GM12801 (cell line): ENCODE results near the gene DIAPH2.

ENCODE experiments used
- TF ChIP-seq, protein P1 (sequence below): IDR thresholded peaks from one replicate; pipeline ENCODE4 v1.5.1; 2011; ENCODE audit warnings: control low read depth; ENCODE audit not compliant: insufficient read length; ENCODE audit errors: extremely low read depth

The DIAPH2 gene

DNA sequence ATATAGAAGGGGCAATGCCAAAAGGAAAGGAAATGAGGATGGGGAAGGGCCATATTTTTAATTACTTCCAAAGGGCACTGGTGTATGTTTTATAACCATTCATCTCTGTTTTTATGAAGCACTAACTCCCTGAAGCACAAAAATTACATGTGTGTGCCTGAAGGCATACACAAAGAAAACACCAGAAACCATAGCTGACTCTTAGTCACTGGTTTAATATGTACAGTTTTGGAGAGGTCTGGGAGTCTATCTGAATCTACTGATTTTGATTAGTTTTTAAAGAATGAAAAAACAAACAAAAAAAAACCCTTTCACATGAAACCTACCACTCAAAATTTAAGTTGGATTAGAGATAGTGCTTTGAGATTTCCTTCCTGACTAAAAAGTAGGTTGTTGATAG lies 637.8 kb downstream of the DIAPH2 start:
- TF ChIP-seq, protein P1, sequence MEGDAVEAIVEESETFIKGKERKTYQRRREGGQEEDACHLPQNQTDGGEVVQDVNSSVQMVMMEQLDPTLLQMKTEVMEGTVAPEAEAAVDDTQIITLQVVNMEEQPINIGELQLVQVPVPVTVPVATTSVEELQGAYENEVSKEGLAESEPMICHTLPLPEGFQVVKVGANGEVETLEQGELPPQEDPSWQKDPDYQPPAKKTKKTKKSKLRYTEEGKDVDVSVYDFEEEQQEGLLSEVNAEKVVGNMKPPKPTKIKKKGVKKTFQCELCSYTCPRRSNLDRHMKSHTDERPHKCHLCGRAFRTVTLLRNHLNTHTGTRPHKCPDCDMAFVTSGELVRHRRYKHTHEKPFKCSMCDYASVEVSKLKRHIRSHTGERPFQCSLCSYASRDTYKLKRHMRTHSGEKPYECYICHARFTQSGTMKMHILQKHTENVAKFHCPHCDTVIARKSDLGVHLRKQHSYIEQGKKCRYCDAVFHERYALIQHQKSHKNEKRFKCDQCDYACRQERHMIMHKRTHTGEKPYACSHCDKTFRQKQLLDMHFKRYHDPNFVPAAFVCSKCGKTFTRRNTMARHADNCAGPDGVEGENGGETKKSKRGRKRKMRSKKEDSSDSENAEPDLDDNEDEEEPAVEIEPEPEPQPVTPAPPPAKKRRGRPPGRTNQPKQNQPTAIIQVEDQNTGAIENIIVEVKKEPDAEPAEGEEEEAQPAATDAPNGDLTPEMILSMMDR: no peak

DNA sequence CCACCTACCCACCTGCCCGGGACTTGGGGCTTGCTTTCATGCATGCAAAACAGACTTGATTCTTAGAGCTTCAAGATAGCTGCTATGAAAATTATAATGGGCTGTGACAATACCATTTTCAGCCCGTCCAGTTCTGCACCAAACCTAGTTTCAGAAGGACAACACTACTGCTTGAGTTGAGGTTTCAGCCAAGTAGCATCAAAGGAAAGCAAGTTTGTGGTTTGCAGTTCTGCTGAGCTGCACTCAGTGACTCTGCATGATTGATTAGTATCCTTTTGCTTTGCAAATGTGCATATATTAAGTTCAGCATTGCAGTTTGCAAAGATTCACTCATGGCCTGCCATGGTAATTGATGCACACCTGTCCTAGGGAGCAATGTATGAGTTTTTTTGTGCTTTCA lies 641.8 kb downstream of the DIAPH2 start:
- TF ChIP-seq, protein P1: no peak

DNA sequence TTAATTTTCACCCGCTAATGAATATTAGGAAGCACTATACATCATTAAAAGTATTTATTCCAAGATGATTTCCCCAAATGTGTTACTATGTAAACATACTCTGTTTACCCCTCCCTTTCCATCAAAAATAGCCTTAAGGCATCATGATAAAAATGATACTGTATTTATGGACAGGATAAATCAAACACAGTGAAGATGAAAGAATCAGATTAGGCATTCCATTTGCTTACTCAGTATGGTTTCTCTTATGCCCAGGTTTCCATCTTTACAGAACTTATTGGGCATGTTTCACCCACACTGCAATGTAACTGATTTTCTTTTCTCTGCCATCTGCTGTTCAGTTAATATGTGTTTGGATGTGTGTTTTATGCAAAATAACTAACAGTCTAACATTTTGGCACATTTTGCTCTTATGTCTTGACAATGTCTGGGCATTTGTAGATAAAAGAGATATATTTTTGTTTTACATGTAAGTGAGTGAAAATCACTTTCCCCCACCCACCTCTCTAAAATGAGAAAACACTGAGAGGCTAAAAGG lies 644.3 kb downstream of the DIAPH2 start:
- TF ChIP-seq, protein P1: no peak

DNA sequence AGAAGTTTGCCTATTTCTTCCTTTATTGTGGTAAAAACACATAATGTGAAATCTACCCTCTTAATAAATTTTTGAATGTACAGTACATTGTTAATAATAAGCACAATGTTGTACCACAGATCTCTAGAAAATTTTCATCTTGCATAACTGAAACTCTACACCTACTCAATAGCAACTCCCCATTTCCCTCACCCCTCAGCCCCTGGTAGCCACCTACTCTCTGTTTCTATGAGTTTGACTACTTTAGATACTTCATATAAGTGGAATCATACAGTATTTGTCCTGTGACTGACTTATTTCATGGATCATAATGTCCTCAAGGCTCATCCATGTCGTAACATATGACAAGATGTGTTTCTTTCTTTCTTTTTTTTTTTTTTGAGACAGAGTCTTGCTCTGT lies 645.5 kb downstream of the DIAPH2 start:
- TF ChIP-seq, protein P1: no peak

DNA sequence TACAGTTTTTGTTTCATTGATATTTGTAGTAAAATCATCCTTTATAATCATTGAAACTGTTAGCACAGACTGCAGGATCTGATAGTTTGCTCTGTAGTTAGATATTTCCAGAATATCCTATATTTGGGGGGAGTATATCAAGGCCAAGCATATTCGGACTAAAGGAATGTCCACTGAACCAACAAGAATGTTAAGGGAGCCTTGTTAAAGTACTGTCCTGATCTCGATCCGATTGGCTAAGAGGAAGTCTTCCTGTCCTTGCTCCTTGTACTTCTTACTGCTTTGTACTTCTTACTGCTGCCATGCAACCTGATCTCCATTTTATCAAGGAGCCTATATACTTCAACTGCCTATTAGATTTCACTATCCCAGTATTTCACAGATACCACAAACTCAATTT lies 648.3 kb downstream of the DIAPH2 start:
- TF ChIP-seq, protein P1: no peak

DNA sequence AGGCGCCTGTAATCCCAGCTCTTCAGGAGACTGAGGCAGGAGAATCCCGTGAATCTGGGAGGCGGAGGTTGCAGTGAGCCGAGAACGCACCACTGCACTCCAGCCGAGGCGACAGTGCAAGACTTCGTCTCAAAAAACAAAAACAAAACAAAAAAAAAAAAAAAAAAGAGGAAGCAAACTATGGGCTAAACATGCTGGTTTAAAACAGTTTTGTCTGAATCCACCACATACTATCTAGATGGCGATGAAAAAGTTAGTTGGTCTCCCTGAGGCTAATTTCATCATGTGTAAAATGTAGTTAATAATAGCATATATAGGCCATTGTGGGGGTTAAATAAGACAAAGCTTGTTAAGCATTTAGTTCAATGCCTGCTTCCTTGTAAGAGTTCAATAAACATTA lies 650.2 kb downstream of the DIAPH2 start:
- TF ChIP-seq, protein P1: no peak

DNA sequence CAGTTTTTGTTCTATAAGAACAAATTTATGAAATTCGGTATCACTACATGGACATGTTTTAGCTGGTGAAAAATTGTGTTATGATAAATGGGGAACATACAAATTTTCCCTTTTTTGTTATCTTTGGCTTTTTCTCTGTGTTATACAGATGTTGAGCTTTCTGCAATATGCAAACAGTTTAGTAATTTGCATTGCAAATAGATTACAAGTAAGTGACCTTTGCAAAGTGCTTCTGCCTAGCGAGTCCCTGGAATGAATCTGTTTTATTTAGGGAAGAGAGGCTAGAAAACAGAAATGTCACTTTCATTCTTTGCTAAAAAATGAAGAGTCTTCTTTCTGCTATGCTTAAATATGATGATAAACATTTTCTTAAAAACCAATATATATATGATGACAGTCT lies 660.1 kb downstream of the DIAPH2 start:
- TF ChIP-seq, protein P1: no peak
